Kidney (tissue), 14 donors: Measurements from ENCODE around the gene MPND. TPM values are rescaled to one million over a fixed set of nuclear protein-coding genes. Genes with fewer than 3 reads are reported as not detected.

ENCODE experiments used
- DNase-seq, 5 donors: peaks; one replicate each; pipeline ENCODE4 v3.0.0-alpha.2; 2013 to 2020
- FAIRE-seq: peaks from 2 replicates; lab custom pipeline; 2012; peaks lifted over from hg19 to GRCh38; lab: Jason Lieb, UNC
- H3K27ac ChIP-seq, 2 donors: one replicate each; pipeline ENCODE4 v1.7.0; 2013; ENCODE audit warnings: low read depth in 2 of 2, low read length in 2 of 2, inconsistent platforms in 1 of 2
- H3K27me3 ChIP-seq: one replicate; pipeline ENCODE4 v1.7.1; 2013; ENCODE audit warnings: low read length, inconsistent platforms; ENCODE audit not compliant: control insufficient read depth, insufficient read depth
- H3K36me3 ChIP-seq, 3 donors: one replicate each; pipeline versions ENCODE4 v1.7.0 to v1.7.1; 2013; ENCODE audit warnings: low read length in 3 of 3, control low read depth in 1 of 3, inconsistent platforms in 1 of 3; ENCODE audit not compliant: insufficient read depth in 3 of 3, control insufficient read depth in 2 of 3
- H3K4me1 ChIP-seq, 3 donors: one replicate each; pipeline versions ENCODE4 v1.7.0 to v1.7.1; 2013; ENCODE audit warnings: low read length in 3 of 3, inconsistent platforms in 1 of 3, low read depth in 1 of 3; ENCODE audit not compliant: control insufficient read depth in 2 of 3, insufficient read depth in 2 of 3
- H3K4me3 ChIP-seq, 3 donors: one replicate each; pipeline versions ENCODE4 v1.7.0 to v1.8.1; 2013; ENCODE audit warnings: low read length in 3 of 3, control low read depth in 1 of 3, inconsistent platforms in 1 of 3
- H3K9ac ChIP-seq, 3 donors: one replicate each; pipeline versions ENCODE4 v1.7.0 to v1.7.1; 2013; ENCODE audit warnings: low read length in 3 of 3, control low read depth in 1 of 3, inconsistent platforms in 1 of 3
- H3K9me3 ChIP-seq, 3 donors: one replicate each; pipeline versions ENCODE4 v1.7.0 to v1.7.1; 2013; ENCODE audit warnings: low read length in 3 of 3, control low read depth in 1 of 3, inconsistent platforms in 1 of 3; ENCODE audit not compliant: control insufficient read depth in 2 of 3, insufficient read depth in 1 of 3
- intact Hi-C: fragments of 100-400 bp; cut with DNase I; formaldehyde crosslinking; loops from one replicate; pipeline ENCODE4 v1.11.1; 2022
- polyA plus RNA-seq: library from polyadenylated mRNA; stranded (reverse); fragments of 350-450 nt; fragmentation: Illumina TruSeq; extraction: RNeasy Lipid Tissue Mini Kit (QIAGEN cat#74804); gene quantifications from one replicate; pipeline ENCODE4 v1.2.3, GENCODE V29; 2014; ENCODE audit warnings: low read depth, low replicate concordance; ENCODE audit not compliant: insufficient read depth
- total RNA-seq: library from RNA; stranded (reverse); fragmentation: NEBNext Ultra II Directional; extraction: Animal tissue kit (Norgen Biotek cat#: 25700); gene quantifications from one replicate; pipeline ENCODE4 v1.2.1, GENCODE V29; 2021
- TF ChIP-seq, protein P1 (sequence below): IDR thresholded peaks from 3 replicates; pipeline ENCODE4 v1.5.1; 2012; ENCODE audit warnings: mild to moderate bottlenecking, moderate library complexity, borderline replicate concordance; ENCODE audit not compliant: insufficient read depth; ENCODE audit errors: extremely low read depth
- donor health status: control.
- donor health status: control.
- donor health status: control.
- donor health status: control.
- donor health status: control.
- donor health status: DM: yes; HTN: yes; CAD: no.
- donor health status: Normal renal cell carcinoma (clear cell type).

Gene MPND
- total and polyA plus RNA-seq, 2 donors from 2014 or later, result 24.1 to 43.5 TPM

DNA sequence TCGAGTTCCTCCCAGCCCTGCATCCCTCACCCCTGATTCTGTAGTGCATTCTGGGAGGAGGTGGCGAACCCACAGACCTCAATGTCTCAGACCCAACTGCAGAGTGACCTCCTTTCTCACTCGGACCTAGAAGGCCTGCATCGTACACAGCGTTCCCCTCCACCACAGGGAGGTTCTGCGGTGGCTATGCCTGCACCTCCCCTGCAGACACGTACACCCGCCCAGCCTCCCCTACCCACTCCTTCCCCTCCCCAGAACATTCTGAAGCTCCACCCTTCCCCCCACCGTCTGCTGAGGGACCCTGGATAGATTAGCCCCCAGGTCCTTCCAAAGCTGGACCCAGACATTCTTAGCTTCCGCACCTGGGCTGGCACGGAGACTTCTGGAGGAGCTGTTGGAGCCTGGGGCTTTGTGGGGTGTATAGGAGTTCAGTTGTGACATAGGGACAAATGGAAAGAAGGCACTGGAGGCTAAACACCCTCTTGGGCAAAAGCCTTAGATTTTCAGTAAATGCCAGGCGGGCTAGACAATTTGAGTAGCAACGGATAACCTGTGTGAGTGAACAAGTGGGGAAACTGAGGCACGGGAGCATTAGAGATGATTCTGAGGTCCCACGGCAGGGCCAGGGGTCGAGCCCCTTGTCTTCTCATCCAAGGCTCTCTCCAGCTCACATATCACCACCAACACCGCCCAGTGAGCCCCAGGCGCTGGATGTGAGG is 39.4 kb upstream of the MPND start:
- Histone ChIP-seq H3K9me3 (no peaks in the 10 kb centered on the region), H3K36me3 (no peaks in the 10 kb centered on the region), H3K27ac (no peak overlapping the region), H3K9ac (no peak overlapping the region), H3K4me1 (no peaks in the 10 kb centered on the region), H3K27me3 (no peaks in the 10 kb centered on the region), H3K4me3 (no peak overlapping the region)
- no peak for DNase-seq
- no peak for FAIRE-seq
- intact Hi-C loops, result no loop called here
- TF ChIP-seq, protein P1, sequence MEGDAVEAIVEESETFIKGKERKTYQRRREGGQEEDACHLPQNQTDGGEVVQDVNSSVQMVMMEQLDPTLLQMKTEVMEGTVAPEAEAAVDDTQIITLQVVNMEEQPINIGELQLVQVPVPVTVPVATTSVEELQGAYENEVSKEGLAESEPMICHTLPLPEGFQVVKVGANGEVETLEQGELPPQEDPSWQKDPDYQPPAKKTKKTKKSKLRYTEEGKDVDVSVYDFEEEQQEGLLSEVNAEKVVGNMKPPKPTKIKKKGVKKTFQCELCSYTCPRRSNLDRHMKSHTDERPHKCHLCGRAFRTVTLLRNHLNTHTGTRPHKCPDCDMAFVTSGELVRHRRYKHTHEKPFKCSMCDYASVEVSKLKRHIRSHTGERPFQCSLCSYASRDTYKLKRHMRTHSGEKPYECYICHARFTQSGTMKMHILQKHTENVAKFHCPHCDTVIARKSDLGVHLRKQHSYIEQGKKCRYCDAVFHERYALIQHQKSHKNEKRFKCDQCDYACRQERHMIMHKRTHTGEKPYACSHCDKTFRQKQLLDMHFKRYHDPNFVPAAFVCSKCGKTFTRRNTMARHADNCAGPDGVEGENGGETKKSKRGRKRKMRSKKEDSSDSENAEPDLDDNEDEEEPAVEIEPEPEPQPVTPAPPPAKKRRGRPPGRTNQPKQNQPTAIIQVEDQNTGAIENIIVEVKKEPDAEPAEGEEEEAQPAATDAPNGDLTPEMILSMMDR, result no peak

DNA sequence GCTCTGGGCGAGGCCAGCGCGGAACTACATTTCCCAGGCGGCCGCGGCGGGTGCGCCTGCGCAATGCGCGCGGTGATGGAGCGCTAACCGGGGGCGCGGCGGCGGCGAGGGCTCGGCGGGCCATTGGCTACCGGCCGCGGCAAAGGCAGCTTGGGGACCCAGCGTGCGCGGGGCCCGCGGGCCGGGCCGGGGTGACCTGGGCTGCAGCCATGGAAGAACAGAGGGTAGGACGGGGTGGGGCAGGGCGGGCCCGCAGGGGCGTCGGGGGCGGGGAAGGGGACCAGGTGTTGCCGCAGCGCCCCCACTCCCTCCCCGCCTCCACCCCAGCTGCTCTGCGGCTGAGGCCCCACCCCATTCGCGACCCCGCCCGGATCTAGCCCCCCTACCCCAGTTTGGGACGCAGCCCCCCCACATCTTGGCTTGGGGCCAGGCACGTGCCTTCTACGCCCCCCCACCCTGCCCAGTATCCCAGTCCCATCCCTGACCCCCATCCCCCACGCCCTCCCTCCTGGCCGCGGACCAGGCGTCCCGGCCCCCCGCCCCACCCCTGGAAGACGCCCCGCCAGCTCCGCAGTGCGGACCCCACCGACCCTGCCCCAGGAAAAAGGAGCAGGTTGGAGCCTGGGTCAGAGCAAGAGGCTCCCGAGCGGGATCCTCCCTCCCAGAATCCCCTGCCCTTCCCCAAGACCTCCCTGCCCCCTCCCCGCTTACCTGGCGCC is 38.7 kb upstream of the MPND start, which contains the start of gene FSD1:
Gene FSD1 (plus strand): TSS at position 61 of the 719 bp plus-strand sequence. CDS start 149 bp downstream, at position 210.
- H3K4me1 ChIP-seq, result no peaks in the 10 kb centered on the region
- no peak within 1 kb of the TSS for H3K4me3 ChIP-seq
- no peaks in the 10 kb centered on the region for H3K27me3 ChIP-seq
- FAIRE-seq, result no peak
- H3K9me3 ChIP-seq, result no peaks in the 10 kb centered on the region
- TF ChIP-seq, protein P1, result no peak
- DNase-seq, result peak in 4 of 5 donors; percentile 64 to 84 (median 72)
- H3K9ac ChIP-seq, result no peak within 1 kb of the TSS
- no peaks in the 10 kb centered on the region for H3K36me3 ChIP-seq
- no peak within 1 kb of the TSS for H3K27ac ChIP-seq
- intact Hi-C loops, result no loop called here

GRCh38 chr19:4305257-4305612 is 38.1 kb upstream of the MPND start:
- no peak overlapping the region for H3K4me3 ChIP-seq
- no peak overlapping the region for H3K27ac ChIP-seq
- intact Hi-C loops, result no loop called here
- no peaks in the 10 kb centered on the region for H3K9me3 ChIP-seq
- TF ChIP-seq, protein P1, result no peak
- no peaks in the 10 kb centered on the region for H3K36me3 ChIP-seq
- H3K9ac ChIP-seq, result no peak overlapping the region
- H3K27me3 ChIP-seq, result no peaks in the 10 kb centered on the region
- no peaks in the 10 kb centered on the region for H3K4me1 ChIP-seq
- FAIRE-seq (no peak), DNase-seq (no peak)
